Caco-2 (cell line): Measurements from ENCODE around the gene ELMOD2. TPM values are rescaled to one million over a fixed set of nuclear protein-coding genes. Genes with fewer than 3 reads are reported as not detected.

Experiments
- Bru-seq: library from RNA; stranded (reverse); fragments of 400-500 nt; gene quantifications from one replicate; lab custom pipeline; 2021; lab: Mats Ljungman, UMichigan
- BruChase-seq, 2 experiments: library from RNA; stranded (reverse); fragments of 400-500 nt; gene quantifications; one replicate each; lab custom pipeline; 2021; lab: Mats Ljungman, UMichigan
- BruUV-seq: library from RNA; stranded (reverse); fragments of 400-500 nt; replicated peaks from 2 replicates; lab custom pipeline; 2021; lab: Mats Ljungman, UMichigan
- CTCF ChIA-PET: fragments of 300-600 bp; sonication (Branson Sonifier 250); formaldehyde crosslinking; loops from one replicate; lab custom pipeline; 2022; ENCODE audit warnings: antibody characterized with exemption; lab: Charles Lee
- POLR2A ChIA-PET: fragments of 300-600 bp; sonication (Branson Sonifier 250); formaldehyde crosslinking; loops from one replicate; lab custom pipeline; 2022; ENCODE audit warnings: antibody characterized with exemption; lab: Charles Lee
- DNase-seq, 2 experiments: peaks; one replicate each; pipeline versions ENCODE4 v3.0.0 to v3.0.0-alpha.2; 2020 to 2022
- H3K27me3 ChIP-seq: replicated peaks from 2 replicates; pipeline ENCODE4 v1.6.0; 2011; ENCODE audit warnings: low read length; ENCODE audit not compliant: control insufficient read depth, insufficient read depth
- H3K36me3 ChIP-seq: 2 replicates; pipeline ENCODE4 v1.5.1; 2011; ENCODE audit warnings: low read length; ENCODE audit not compliant: control insufficient read depth, insufficient read depth
- H3K4me1 ChIP-seq: fragments of 250-450 bp; sonication (Bioruptor Pico); 2 replicates; pipeline ENCODE4 v1.5.1; 2020; ENCODE audit warnings: mild to moderate bottlenecking
- H3K4me3 ChIP-seq: 2 replicates; pipeline ENCODE4 v1.5.1; 2011; ENCODE audit warnings: low read depth, mild to moderate bottlenecking, control low read depth, low read length
- H3K9me3 ChIP-seq: fragments of 250-450 bp; sonication (Bioruptor Pico); 2 replicates; pipeline ENCODE4 v1.5.1; 2020; ENCODE audit warnings: mild to moderate bottlenecking, moderate library complexity
- H3K27ac Mint-ChIP-seq: one replicate; pipeline ENCODE4 v1.8.0; 2022; ENCODE audit warnings: mixed read lengths; ENCODE audit not compliant: unreplicated experiment
- H3K27me3 Mint-ChIP-seq: one replicate; pipeline ENCODE4 v1.8.0; 2022; ENCODE audit warnings: mixed read lengths; ENCODE audit not compliant: insufficient read depth, unreplicated experiment
- H3K36me3 Mint-ChIP-seq: one replicate; pipeline ENCODE4 v1.8.0; 2022; ENCODE audit warnings: mild to moderate bottlenecking, mixed read lengths; ENCODE audit not compliant: insufficient read depth, unreplicated experiment
- H3K4me1 Mint-ChIP-seq: one replicate; pipeline ENCODE4 v1.8.0; 2022; ENCODE audit warnings: low read depth, mixed read lengths; ENCODE audit not compliant: unreplicated experiment
- H3K4me3 Mint-ChIP-seq: one replicate; pipeline ENCODE4 v1.8.0; 2022; ENCODE audit warnings: mild to moderate bottlenecking, moderate library complexity, mixed read lengths; ENCODE audit not compliant: unreplicated experiment
- H3K9me3 Mint-ChIP-seq: one replicate; pipeline ENCODE4 v1.8.0; 2022; ENCODE audit warnings: mixed read lengths; ENCODE audit not compliant: unreplicated experiment
- intact Hi-C: fragments of 100-400 bp; cut with micrococcal nuclease; formaldehyde crosslinking; loops from one replicate; pipeline ENCODE4 v1.10.0; 2022; ENCODE audit not compliant: unreplicated experiment
- long read RNA-seq: library from polyadenylated mRNA; stranded (forward); transcript quantifications from one replicate; pipeline ENCODE4 v2.0.0, GENCODE V29; 2022
- total RNA-seq: library from RNA; stranded (reverse); gene quantifications from 2 replicates; pipeline ENCODE4 v1.2.3, GENCODE V29; 2022
- TF ChIP-seq, protein P1 (sequence below), 2 experiments: fragments of 200-600 bp in 1 of 2; IDR thresholded peaks; 1 replicate in 1 of 2; 2 replicates in 1 of 2; pipeline versions ENCODE4 v1.5.1 to v1.8.0; 2011 to 2022; ENCODE audit warnings: antibody characterized with exemption in 1 of 2, control low read depth in 1 of 2, inconsistent platforms in 1 of 2, low read depth in 1 of 2, low read length in 1 of 2, mild to moderate bottlenecking in 1 of 2, moderate library complexity in 1 of 2; ENCODE audit not compliant: insufficient read depth in 1 of 2, severe bottlenecking in 1 of 2, unreplicated experiment in 1 of 2

The ELMOD2 gene, protein sequence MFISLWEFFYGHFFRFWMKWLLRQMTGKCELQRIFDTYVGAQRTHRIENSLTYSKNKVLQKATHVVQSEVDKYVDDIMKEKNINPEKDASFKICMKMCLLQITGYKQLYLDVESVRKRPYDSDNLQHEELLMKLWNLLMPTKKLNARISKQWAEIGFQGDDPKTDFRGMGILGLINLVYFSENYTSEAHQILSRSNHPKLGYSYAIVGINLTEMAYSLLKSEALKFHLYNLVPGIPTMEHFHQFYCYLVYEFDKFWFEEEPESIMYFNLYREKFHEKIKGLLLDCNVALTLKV
- total RNA-seq, result 26.2 and 28.1 TPM in 2 replicates
- percentile 84 among the genes with signal in this experiment for Bru-seq, nascent RNA
- percentile 87 among the genes with signal in this experiment for BruChase-seq, experiment 1, labeled RNA remaining after a 2-hour chase
- BruChase-seq, experiment 2, labeled RNA remaining after a 6-hour chase, result percentile 91 among the genes with signal in this experiment
- long read RNA-seq, full-length matches to known transcripts, result 40 of 55 reads
- long read RNA-seq, partial matches to known transcripts, result 2 of 55 reads
- long read RNA-seq, other reads (novel, unspliced or antisense), result 13 of 55 reads

DNA sequence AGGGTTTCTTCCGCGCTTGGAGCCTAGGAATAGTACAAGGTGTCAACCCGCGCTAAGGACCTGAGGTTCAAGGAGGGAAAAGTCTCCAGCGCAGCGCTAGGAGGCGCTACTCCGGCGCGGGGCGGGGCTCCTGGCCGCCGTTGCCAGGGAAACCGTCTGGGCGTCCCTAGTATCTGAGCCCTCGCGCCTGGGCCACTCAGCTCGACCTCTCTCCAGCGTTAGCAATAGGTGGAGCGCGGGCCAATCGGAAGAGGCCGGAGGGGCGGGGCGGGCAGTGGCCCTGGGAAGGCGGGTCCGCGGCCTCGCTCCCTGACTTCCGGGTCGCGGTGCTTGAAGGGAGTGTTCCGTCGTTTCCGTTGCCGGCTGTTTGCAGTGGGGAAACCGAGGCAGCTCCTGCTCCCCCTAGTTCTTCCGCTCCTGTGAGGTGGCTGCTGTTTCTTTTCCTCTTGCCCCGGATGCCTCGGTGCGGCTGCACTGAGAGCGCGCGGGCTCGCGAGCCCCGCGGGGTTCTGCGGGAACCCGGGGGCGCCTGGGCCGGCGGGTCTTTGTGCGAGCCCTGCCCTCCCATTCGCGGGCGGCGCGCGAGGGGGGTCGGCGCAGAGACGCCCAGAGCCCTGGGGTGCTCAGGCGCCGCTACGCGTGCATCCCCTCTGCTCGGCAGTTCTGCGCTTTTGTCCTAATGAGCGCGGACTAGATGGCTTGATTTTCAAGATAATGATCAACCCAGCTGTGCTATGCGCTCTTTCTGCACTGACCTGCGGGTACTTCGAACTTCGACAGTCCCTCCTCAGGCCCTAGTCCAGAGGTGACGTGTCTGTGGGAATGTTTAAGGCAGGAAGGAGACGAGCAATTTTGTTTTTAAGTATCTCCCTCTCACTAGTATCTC is at the start of gene ELMOD2:
TSS of gene ELMOD2 (plus strand) at position 312 of the 886 bp plus-strand sequence. CDS start 1,261 bp downstream, outside the sequence.
- H3K4me3 ChIP-seq, result peak within 1 kb of the TSS; percentile 85
- Mint-ChIP-seq H3K4me3 (peak within 1 kb of the TSS; percentile 75), H3K27me3 (no peaks in the 10 kb centered on the region), H3K9me3 (no peaks in the 10 kb centered on the region), H3K4me1 (peaks cover under 1% of the 10 kb centered on the region), H3K36me3 (peaks cover 6% of the 10 kb centered on the region), H3K27ac (peak within 1 kb of the TSS; percentile 39)
- no peaks in the 10 kb centered on the region for H3K27me3 ChIP-seq
- TF ChIP-seq, protein P1, sequence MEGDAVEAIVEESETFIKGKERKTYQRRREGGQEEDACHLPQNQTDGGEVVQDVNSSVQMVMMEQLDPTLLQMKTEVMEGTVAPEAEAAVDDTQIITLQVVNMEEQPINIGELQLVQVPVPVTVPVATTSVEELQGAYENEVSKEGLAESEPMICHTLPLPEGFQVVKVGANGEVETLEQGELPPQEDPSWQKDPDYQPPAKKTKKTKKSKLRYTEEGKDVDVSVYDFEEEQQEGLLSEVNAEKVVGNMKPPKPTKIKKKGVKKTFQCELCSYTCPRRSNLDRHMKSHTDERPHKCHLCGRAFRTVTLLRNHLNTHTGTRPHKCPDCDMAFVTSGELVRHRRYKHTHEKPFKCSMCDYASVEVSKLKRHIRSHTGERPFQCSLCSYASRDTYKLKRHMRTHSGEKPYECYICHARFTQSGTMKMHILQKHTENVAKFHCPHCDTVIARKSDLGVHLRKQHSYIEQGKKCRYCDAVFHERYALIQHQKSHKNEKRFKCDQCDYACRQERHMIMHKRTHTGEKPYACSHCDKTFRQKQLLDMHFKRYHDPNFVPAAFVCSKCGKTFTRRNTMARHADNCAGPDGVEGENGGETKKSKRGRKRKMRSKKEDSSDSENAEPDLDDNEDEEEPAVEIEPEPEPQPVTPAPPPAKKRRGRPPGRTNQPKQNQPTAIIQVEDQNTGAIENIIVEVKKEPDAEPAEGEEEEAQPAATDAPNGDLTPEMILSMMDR (IDR thresholded peaks at IDR 0.05; ENCODE audit: insufficient read depth in 1 of 2, low read depth in 1 of 2, low read length in 1 of 2, severe bottlenecking in 1 of 2, unreplicated experiment in 1 of 2), result peak; percentile 85 to 90
- intact Hi-C loops, result loop anchor here (1.0 to 5.0 kb wide), 4 partner anchors 97 to 327 kb away; partner anchors contain the start of genes CLGN and SCOC
- peak; percentile 97 to 98 for DNase-seq
- ChIA-PET CTCF (interaction anchor here (1.0 to 1.8 kb wide), 4 partner anchors 44 to 164 kb away, joined by 4 to 8 read pairs (median 6); partner anchors contain the start of genes CLGN, SCOC and UCP1), POLR2A (interaction anchor here (0.6 to 1.1 kb wide), 2 partner anchors 151 to 414 kb away, joined by 3 to 5 read pairs; partner anchors contain the start of gene SCOC)
- no peaks in the 10 kb centered on the region for H3K36me3 ChIP-seq
- peaks cover 5% of the 10 kb centered on the region; the same call in 1 of the 2 replicates for H3K4me1 ChIP-seq
- TSS peak; percentile 37 for BruUV-seq
- no peaks in the 10 kb centered on the region for H3K9me3 ChIP-seq

- no TSS peak for BruUV-seq
- DNase-seq, result no peak
- H3K4me1 Mint-ChIP-seq, result no peaks in the 10 kb centered on the region
- CTCF ChIA-PET, result no interaction called here
- intact Hi-C loops, result no loop called here
- Histone ChIP-seq H3K9me3 (peaks cover 9% of the 10 kb centered on the region), H3K27me3 (no peaks in the 10 kb centered on the region), H3K4me1 (no peaks in the 10 kb centered on the region), H3K4me3 (no peak overlapping the region), H3K36me3 (no peaks in the 10 kb centered on the region)
- H3K36me3 Mint-ChIP-seq, result peaks cover 5% of the 10 kb centered on the region
- TF ChIP-seq, protein P1 (IDR thresholded peaks at IDR 0.05; ENCODE audit: insufficient read depth in 1 of 2, low read depth in 1 of 2, low read length in 1 of 2, severe bottlenecking in 1 of 2, unreplicated experiment in 1 of 2), result no peak
- no peak overlapping the region for H3K27ac Mint-ChIP-seq
- POLR2A ChIA-PET, result no interaction called here
- peaks cover 10% of the 10 kb centered on the region for H3K27me3 Mint-ChIP-seq
- H3K4me3 Mint-ChIP-seq, result no peak overlapping the region
- peaks cover 16% of the 10 kb centered on the region for H3K9me3 Mint-ChIP-seq
Measured at GRCh38 chr4:140483445-140483844, 40.5 kb upstream of the ELMOD2 start.
